ENCODE data around the gene ULK1.

GRCh38 chr12:131943389-131943788 is 49.0 kb downstream of the ULK1 start:
- TF ChIP-seq SIN3A (IDR thresholded peaks at IDR 0.05; ENCODE audit: borderline replicate concordance, insufficient read depth, low read depth, low read length) (no peak), CTCF (IDR thresholded peaks at IDR 0.05) (no peak), POLR2AphosphoS5 (IDR thresholded peaks at IDR 0.05; ENCODE audit: low read depth, low read length) (0 out of 2 replicates have a peak, but pooled peaks have one; percentile 1), REST (IDR thresholded peaks at IDR 0.05; ENCODE audit: insufficient read depth in 1 of 2, low read depth in 2 of 2, low read length in 1 of 2) (no peak)

Measured in Panc1 (cell line).